ENCODE measurements around the gene CEP83. TPM values are rescaled to one million over a fixed set of nuclear protein-coding genes. Genes with fewer than 3 reads are reported as not detected.

Gene CEP83
- total RNA-seq, 1 experiment from 2014 or later = 26.2 TPM

DNA sequence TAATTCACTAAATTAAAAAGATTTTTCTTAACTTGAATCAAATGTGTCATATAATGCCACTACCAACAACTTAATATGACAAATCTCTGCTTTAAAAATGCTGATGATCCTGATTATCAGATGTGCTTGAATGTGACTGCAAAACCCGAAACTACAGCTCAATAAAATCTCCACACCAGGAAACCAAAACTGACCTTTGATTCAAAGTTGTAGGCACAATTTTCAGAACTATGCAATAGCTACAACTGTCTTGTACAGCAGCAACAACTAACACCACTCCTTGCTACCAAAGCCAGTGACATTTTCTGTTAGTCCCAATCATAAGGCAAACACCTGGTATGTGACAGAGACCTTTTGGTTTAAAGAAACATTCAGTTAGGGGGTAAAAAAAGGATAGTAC, 147.3 kb downstream of the CEP83 start (continued):
- TF ChIP-seq, protein P1, sequence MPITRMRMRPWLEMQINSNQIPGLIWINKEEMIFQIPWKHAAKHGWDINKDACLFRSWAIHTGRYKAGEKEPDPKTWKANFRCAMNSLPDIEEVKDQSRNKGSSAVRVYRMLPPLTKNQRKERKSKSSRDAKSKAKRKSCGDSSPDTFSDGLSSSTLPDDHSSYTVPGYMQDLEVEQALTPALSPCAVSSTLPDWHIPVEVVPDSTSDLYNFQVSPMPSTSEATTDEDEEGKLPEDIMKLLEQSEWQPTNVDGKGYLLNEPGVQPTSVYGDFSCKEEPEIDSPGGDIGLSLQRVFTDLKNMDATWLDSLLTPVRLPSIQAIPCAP (CRISPR knock-in tag; IDR thresholded peaks at IDR 0.05) = no peak

DNA sequence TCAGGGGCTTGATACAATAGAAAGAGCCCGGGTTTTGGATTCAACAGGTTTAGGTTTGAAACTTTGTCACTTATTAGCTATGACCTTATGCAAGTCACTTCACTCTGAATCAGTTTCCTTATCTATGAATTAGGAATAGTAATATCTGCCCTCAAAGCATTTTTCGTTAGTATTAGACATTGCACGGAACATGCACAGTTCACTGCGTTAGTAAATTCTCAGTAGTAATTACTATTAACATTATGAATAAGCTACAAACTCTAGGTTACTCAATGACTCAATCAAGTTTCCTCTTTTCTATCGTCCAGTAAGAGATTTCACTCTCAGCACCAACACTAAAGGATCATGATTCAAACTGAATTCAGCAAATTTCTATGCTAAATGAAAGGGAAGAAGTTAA, 150.3 kb downstream of the CEP83 start:
- DNase-seq (ENCODE audit: low spot score) (no peak), ATAC-seq (no peak)
- Mint-ChIP-seq H3K4me3 (no peak overlapping the region), H3K4me1 (peaks cover 23% of the 10 kb centered on the region), H3K27ac (no peak overlapping the region), H3K27me3 (ENCODE audit: low read depth) (no peaks in the 10 kb centered on the region), H3K9me3 (no peaks in the 10 kb centered on the region), H3K36me3 (peaks cover 42% of the 10 kb centered on the region)
- ChIA-PET POLR2A (no interaction called here), CTCF (no interaction called here)
- TF ChIP-seq ZNF396 (CRISPR knock-in tag; IDR thresholded peaks at IDR 0.05; ENCODE audit: borderline replicate concordance) = no peak
- TF ChIP-seq, protein P2, sequence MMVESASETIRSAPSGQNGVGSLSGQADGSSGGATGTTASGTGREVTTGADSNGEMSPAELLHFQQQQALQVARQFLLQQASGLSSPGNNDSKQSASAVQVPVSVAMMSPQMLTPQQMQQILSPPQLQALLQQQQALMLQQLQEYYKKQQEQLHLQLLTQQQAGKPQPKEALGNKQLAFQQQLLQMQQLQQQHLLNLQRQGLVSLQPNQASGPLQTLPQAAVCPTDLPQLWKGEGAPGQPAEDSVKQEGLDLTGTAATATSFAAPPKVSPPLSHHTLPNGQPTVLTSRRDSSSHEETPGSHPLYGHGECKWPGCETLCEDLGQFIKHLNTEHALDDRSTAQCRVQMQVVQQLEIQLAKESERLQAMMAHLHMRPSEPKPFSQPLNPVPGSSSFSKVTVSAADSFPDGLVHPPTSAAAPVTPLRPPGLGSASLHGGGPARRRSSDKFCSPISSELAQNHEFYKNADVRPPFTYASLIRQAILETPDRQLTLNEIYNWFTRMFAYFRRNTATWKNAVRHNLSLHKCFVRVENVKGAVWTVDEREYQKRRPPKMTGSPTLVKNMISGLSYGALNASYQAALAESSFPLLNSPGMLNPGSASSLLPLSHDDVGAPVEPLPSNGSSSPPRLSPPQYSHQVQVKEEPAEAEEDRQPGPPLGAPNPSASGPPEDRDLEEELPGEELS (CRISPR knock-in tag; IDR thresholded peaks at IDR 0.05) = no peak
- no peak for TF ChIP-seq IRF2 (CRISPR knock-in tag; IDR thresholded peaks at IDR 0.05; ENCODE audit: borderline replicate concordance, low read depth)
- TF ChIP-seq, protein P3, sequence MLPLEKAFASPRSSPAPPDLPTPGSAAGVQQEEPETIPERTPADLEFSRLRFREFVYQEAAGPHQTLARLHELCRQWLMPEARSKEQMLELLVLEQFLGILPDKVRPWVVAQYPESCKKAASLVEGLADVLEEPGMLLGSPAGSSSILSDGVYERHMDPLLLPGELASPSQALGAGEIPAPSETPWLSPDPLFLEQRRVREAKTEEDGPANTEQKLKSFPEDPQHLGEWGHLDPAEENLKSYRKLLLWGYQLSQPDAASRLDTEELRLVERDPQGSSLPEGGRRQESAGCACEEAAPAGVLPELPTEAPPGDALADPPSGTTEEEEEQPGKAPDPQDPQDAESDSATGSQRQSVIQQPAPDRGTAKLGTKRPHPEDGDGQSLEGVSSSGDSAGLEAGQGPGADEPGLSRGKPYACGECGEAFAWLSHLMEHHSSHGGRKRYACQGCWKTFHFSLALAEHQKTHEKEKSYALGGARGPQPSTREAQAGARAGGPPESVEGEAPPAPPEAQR (CRISPR knock-in tag; IDR thresholded peaks at IDR 0.05) = no peak
- TF ChIP-seq CREB1 (CRISPR knock-in tag; IDR thresholded peaks at IDR 0.05) = no peak
- no peak for TF ChIP-seq NFATC4 (CRISPR knock-in tag; IDR thresholded peaks at IDR 0.05)
- TF ChIP-seq EMX1 (CRISPR knock-in tag; IDR thresholded peaks at IDR 0.05) = no peak
- TF ChIP-seq ZNF232 (CRISPR knock-in tag; IDR thresholded peaks at IDR 0.05) = no peak
- no peak for TF ChIP-seq TP53 (CRISPR knock-in tag; IDR thresholded peaks at IDR 0.05)
- TF ChIP-seq, protein P4, sequence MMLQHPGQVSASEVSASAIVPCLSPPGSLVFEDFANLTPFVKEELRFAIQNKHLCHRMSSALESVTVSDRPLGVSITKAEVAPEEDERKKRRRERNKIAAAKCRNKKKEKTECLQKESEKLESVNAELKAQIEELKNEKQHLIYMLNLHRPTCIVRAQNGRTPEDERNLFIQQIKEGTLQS (CRISPR knock-in tag; conservative IDR thresholded peaks at IDR 0.05) = no peak
- TF ChIP-seq TEAD4 (CRISPR knock-in tag; IDR thresholded peaks at IDR 0.05) = no peak
- TF ChIP-seq NR3C1 (CRISPR knock-in tag; conservative IDR thresholded peaks at IDR 0.05; ENCODE audit: low read depth) = no peak
- TF ChIP-seq FOXK1 (CRISPR knock-in tag; IDR thresholded peaks at IDR 0.05) = no peak
- no peak for TF ChIP-seq ELF4 (CRISPR knock-in tag; IDR thresholded peaks at IDR 0.05; ENCODE audit: low read depth)
- TF ChIP-seq, protein P5, sequence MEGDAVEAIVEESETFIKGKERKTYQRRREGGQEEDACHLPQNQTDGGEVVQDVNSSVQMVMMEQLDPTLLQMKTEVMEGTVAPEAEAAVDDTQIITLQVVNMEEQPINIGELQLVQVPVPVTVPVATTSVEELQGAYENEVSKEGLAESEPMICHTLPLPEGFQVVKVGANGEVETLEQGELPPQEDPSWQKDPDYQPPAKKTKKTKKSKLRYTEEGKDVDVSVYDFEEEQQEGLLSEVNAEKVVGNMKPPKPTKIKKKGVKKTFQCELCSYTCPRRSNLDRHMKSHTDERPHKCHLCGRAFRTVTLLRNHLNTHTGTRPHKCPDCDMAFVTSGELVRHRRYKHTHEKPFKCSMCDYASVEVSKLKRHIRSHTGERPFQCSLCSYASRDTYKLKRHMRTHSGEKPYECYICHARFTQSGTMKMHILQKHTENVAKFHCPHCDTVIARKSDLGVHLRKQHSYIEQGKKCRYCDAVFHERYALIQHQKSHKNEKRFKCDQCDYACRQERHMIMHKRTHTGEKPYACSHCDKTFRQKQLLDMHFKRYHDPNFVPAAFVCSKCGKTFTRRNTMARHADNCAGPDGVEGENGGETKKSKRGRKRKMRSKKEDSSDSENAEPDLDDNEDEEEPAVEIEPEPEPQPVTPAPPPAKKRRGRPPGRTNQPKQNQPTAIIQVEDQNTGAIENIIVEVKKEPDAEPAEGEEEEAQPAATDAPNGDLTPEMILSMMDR (IDR thresholded peaks at IDR 0.05) = no peak
- TF ChIP-seq, protein P6, sequence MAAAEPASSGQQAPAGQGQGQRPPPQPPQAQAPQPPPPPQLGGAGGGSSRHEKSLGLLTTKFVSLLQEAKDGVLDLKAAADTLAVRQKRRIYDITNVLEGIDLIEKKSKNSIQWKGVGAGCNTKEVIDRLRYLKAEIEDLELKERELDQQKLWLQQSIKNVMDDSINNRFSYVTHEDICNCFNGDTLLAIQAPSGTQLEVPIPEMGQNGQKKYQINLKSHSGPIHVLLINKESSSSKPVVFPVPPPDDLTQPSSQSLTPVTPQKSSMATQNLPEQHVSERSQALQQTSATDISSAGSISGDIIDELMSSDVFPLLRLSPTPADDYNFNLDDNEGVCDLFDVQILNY (CRISPR knock-in tag; IDR thresholded peaks at IDR 0.05) = no peak

DNA sequence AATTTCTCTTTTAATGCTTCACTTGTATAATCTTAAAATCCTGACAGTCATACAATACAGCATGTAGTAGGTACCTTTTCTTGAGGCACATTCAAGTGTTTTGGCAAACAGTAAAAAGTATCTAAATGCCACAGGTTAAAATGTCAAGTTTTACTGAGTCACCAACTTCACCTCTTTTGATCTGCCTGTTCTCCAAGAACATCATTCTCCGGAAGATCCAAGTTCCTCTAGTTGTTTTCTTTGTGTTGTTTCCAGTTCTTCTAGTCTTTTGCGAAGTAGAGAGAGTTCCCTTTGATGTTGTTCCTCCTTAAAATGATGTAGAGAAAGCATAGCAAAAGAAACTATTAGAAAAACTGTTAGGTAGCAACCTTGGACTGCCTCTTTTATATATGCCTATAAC, 151.1 kb downstream of the CEP83 start:
- no peaks in the 10 kb centered on the region for H3K27me3 Mint-ChIP-seq (ENCODE audit: low read depth)

More for the DNA sequence above, 151.1 kb downstream of the CEP83 start:
- Mint-ChIP-seq H3K36me3 (peaks cover 42% of the 10 kb centered on the region), H3K4me1 (peaks cover 30% of the 10 kb centered on the region), H3K9me3 (no peaks in the 10 kb centered on the region), H3K4me3 (no peak overlapping the region), H3K27ac (no peak overlapping the region)
- DNase-seq (ENCODE audit: low spot score) = no peak
- ATAC-seq = no peak
- CTCF ChIA-PET = no interaction called here
- TF ChIP-seq, protein P7, sequence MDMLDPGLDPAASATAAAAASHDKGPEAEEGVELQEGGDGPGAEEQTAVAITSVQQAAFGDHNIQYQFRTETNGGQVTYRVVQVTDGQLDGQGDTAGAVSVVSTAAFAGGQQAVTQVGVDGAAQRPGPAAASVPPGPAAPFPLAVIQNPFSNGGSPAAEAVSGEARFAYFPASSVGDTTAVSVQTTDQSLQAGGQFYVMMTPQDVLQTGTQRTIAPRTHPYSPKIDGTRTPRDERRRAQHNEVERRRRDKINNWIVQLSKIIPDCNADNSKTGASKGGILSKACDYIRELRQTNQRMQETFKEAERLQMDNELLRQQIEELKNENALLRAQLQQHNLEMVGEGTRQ (CRISPR knock-in tag; IDR thresholded peaks at IDR 0.05) = no peak
- POLR2A ChIA-PET = no interaction called here
